Gastrocnemius medialis (tissue), 4 donors: Measurements from ENCODE around the gene MYO1B. TPM values are rescaled to one million over a fixed set of nuclear protein-coding genes. Genes with fewer than 3 reads are reported as not detected.

Source experiments
- ATAC-seq, 2 donors: fragments of 150-250 bp; one replicate each; pipeline ENCODE4 v1.9.1; 2016
- DNase-seq, 2 donors: peaks; one replicate each; pipeline ENCODE4 v3.0.0-alpha.2; 2019
- H3K27ac ChIP-seq, 4 donors: fragments of 200-600 bp; sonication (generic); 1 replicate in 1 of 4; 2 replicates in 3 of 4; pipeline ENCODE4 v1.5.1; 2016 to 2018; ENCODE audit warnings: mild to moderate bottlenecking in 2 of 4, moderate library complexity in 1 of 4
- H3K27me3 ChIP-seq, 3 donors: fragments of 200-600 bp; sonication (generic) in 2 of 3; 1 replicate in 1 of 3; 2 replicates in 2 of 3; pipeline versions ENCODE4 v1.5.1 to v1.6.0; 2016 to 2019; ENCODE audit warnings: mild to moderate bottlenecking in 1 of 3, moderate library complexity in 1 of 3
- H3K36me3 ChIP-seq, 2 donors: fragments of 200-600 bp; sonication (generic) in 1 of 2; one replicate each; pipeline ENCODE4 v1.5.1; 2017 to 2018
- H3K4me1 ChIP-seq, 2 donors: fragments of 200-600 bp; sonication (generic) in 1 of 2; one replicate each; pipeline ENCODE4 v1.5.1; 2016 to 2017; ENCODE audit warnings: mild to moderate bottlenecking in 2 of 2
- H3K4me3 ChIP-seq, 4 donors: fragments of 200-600 bp; sonication (generic) in 3 of 4; 1 replicate in 1 of 4; 2 replicates in 3 of 4; pipeline ENCODE4 v1.5.1; 2016 to 2019; ENCODE audit warnings: mild to moderate bottlenecking in 2 of 4
- H3K9me3 ChIP-seq, 3 donors: fragments of 200-600 bp; sonication (generic) in 2 of 3; 1 replicate in 1 of 3; 2 replicates in 2 of 3; pipeline ENCODE4 v1.5.1; 2016 to 2019
- POLR2A ChIP-seq, 2 donors: fragments of 450-650 bp; IDR thresholded peaks; one replicate each; pipeline ENCODE4 v1.6.1; 2017; ENCODE audit warnings: antibody characterized with exemption in 2 of 2, mild to moderate bottlenecking in 2 of 2, moderate library complexity in 2 of 2
- in situ Hi-C, 4 donors: fragments of 200-750 bp; cut with MboI; loops; one replicate each; pipeline versions ENCODE4 v1.15.0 to v1.8.0; 2017; ENCODE audit warnings: low sequenced_read_pairs in 4 of 4
- intact Hi-C: fragments of 100-400 bp; cut with DNase I; formaldehyde crosslinking; loops from one replicate; pipeline ENCODE4 v1.15.1; 2023; ENCODE audit warnings: low total_unique reads
- total RNA-seq, 4 donors: library from RNA; depleted of rRNA; stranded (reverse); fragments of >200 nt; gene quantifications; one replicate each; pipeline versions ENCODE4 v1.1.0 to v1.2.3, GENCODE V29; 2016
- TF ChIP-seq, protein P1 (sequence below), 5 experiments: fragments of 450-650 bp in 3 of 5; fragments of 200-600 bp in 2 of 5; sonication (generic) in 2 of 5; IDR thresholded peaks in 4 of 5; conservative IDR thresholded peaks in 1 of 5; 1 replicate in 4 of 5; 2 replicates in 1 of 5; pipeline ENCODE4 v1.5.1; 2016 to 2019; ENCODE audit warnings: antibody characterized with exemption in 5 of 5, mild to moderate bottlenecking in 3 of 5, moderate library complexity in 3 of 5

MYO1B gene
- total RNA-seq, 4 donors from 2014 or later: 7.0 to 10.8 (median 10.0) TPM

DNA sequence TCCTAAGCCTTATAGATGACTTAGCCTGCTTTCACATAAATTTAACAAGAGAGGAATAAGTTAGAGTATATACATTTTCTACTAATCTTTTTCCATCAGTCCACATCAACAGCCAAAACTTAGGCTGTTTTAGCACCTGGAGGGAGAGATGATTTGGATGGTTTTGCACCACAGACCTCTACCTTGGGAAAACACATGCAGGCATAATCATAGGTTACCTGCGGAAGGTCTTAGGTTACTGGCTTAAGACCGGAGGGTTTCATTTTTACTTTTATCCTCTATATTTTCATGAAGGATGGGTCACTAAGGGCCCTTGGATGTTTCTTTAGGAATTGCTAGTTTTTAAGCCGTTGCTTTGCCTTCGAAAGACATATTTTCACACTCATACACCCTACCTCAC is 66.0 kb downstream of the MYO1B start:
- intact Hi-C loops (no loop called here), in situ Hi-C loops (no loop called here)
- ATAC-seq: no peak
- DNase-seq: no peak
- Histone ChIP-seq H3K4me3 (no peak overlapping the region), H3K36me3 (no peaks in the 10 kb centered on the region), H3K4me1 (no peaks in the 10 kb centered on the region), H3K27ac (no peak overlapping the region), H3K27me3 (no peaks in the 10 kb centered on the region), H3K9me3 (no peaks in the 10 kb centered on the region)
- no peak for TF ChIP-seq POLR2A (IDR thresholded peaks at IDR 0.05)
- TF ChIP-seq, protein P1, sequence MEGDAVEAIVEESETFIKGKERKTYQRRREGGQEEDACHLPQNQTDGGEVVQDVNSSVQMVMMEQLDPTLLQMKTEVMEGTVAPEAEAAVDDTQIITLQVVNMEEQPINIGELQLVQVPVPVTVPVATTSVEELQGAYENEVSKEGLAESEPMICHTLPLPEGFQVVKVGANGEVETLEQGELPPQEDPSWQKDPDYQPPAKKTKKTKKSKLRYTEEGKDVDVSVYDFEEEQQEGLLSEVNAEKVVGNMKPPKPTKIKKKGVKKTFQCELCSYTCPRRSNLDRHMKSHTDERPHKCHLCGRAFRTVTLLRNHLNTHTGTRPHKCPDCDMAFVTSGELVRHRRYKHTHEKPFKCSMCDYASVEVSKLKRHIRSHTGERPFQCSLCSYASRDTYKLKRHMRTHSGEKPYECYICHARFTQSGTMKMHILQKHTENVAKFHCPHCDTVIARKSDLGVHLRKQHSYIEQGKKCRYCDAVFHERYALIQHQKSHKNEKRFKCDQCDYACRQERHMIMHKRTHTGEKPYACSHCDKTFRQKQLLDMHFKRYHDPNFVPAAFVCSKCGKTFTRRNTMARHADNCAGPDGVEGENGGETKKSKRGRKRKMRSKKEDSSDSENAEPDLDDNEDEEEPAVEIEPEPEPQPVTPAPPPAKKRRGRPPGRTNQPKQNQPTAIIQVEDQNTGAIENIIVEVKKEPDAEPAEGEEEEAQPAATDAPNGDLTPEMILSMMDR (IDR thresholded peaks at IDR 0.05 in 4 of 5, conservative IDR thresholded peaks at IDR 0.05 in 1 of 5): no peak

- no peak overlapping the region for H3K4me3 ChIP-seq
- H3K27me3 ChIP-seq: no peaks in the 10 kb centered on the region
- no peaks in the 10 kb centered on the region for H3K4me1 ChIP-seq
- in situ Hi-C loops (no loop called here), intact Hi-C loops (no loop called here)
- ATAC-seq (no peak), DNase-seq (no peak)
- no peaks in the 10 kb centered on the region for H3K9me3 ChIP-seq
- H3K36me3 ChIP-seq: no peaks in the 10 kb centered on the region
- no peak overlapping the region for H3K27ac ChIP-seq
- no peak for TF ChIP-seq POLR2A (IDR thresholded peaks at IDR 0.05)
- TF ChIP-seq, protein P1 (IDR thresholded peaks at IDR 0.05 in 4 of 5, conservative IDR thresholded peaks at IDR 0.05 in 1 of 5): no peak
These were observed 66.4 kb downstream of the MYO1B start for GRCh38 chr2:191311627-191312026.

- DNase-seq: no peak
- H3K36me3 ChIP-seq: no peaks in the 10 kb centered on the region
- no peaks in the 10 kb centered on the region for H3K9me3 ChIP-seq
- H3K4me3 ChIP-seq: no peak overlapping the region
- H3K4me1 ChIP-seq: no peaks in the 10 kb centered on the region
- intact Hi-C loops: no loop called here
- no peak for TF ChIP-seq POLR2A (IDR thresholded peaks at IDR 0.05)
- TF ChIP-seq, protein P1 (IDR thresholded peaks at IDR 0.05 in 4 of 5, conservative IDR thresholded peaks at IDR 0.05 in 1 of 5): no peak
- no peaks in the 10 kb centered on the region for H3K27me3 ChIP-seq
- in situ Hi-C loops: no loop called here
- ATAC-seq: no peak
- H3K27ac ChIP-seq: no peak overlapping the region
These were observed 67.0 kb downstream of the MYO1B start for GRCh38 chr2:191312163-191312562.

- no peak overlapping the region for H3K27ac ChIP-seq
- H3K9me3 ChIP-seq: no peaks in the 10 kb centered on the region
- H3K4me1 ChIP-seq: no peaks in the 10 kb centered on the region
- DNase-seq (no peak), ATAC-seq (no peak)
- in situ Hi-C loops: no loop called here
- H3K36me3 ChIP-seq: no peaks in the 10 kb centered on the region
- H3K4me3 ChIP-seq: no peak overlapping the region
- no peaks in the 10 kb centered on the region for H3K27me3 ChIP-seq
- intact Hi-C loops: no loop called here
- no peak for TF ChIP-seq POLR2A (IDR thresholded peaks at IDR 0.05)
- TF ChIP-seq, protein P1 (IDR thresholded peaks at IDR 0.05 in 4 of 5, conservative IDR thresholded peaks at IDR 0.05 in 1 of 5): no peak
These were observed 67.5 kb downstream of the MYO1B start for GRCh38 chr2:191312662-191313061.

- Histone ChIP-seq H3K4me3 (no peak overlapping the region), H3K9me3 (no peaks in the 10 kb centered on the region), H3K4me1 (peaks cover 0 to 7% of the 10 kb centered on the region in 2 donors), H3K27me3 (no peaks in the 10 kb centered on the region), H3K36me3 (no peaks in the 10 kb centered on the region), H3K27ac (no peak overlapping the region)
- no peak for ATAC-seq
- TF ChIP-seq, protein P1 (IDR thresholded peaks at IDR 0.05 in 4 of 5, conservative IDR thresholded peaks at IDR 0.05 in 1 of 5): no peak
- no peak for TF ChIP-seq POLR2A (IDR thresholded peaks at IDR 0.05)
- in situ Hi-C loops: no loop called here
- no peak for DNase-seq
- intact Hi-C loops: no loop called here
These were observed 69.6 kb downstream of the MYO1B start for GRCh38 chr2:191314697-191315364.
